ENCODE data around the gene CDSN.

DNA sequence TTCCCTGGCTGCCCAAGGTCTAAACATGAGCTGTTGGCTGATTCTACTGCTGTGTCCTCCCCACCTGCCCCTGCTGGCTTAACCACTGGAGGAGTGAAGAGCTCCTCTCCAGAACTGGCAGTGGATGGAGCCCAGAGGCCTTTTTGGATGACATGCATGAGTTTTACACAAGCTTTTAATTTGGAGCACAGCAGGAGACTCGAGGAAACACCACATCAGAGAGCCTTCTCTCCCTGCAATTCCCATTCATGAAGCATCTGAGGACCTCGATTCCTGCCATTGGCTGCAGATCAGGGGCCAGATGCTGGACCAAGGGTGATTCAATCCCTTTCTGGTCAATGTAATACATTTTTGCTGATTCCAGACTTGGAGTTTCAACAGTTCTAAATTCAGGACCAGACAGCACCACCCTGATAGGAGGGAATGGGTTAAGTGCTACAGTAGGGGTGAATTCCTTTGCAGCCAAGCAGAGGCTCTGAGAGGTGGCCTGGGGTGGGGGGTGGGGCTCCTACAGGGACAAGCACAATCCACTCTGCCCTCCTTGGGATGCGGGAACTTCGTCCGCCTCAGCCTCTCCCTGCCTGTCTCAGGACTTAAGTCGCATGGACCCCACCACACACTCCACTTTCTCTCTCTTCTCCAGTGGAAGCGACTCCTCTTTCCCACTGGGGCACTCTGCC, 6.2 kb downstream of the CDSN start:
- TF ChIP-seq TEAD4 (IDR thresholded peaks at IDR 0.05) (no peak), FOXM1 (IDR thresholded peaks at IDR 0.05; ENCODE audit: borderline replicate concordance, low read depth) (no peak), CREB1 (IDR thresholded peaks at IDR 0.05; ENCODE audit: low read depth) (no peak), TCF12 (IDR thresholded peaks at IDR 0.05; ENCODE audit: low read depth) (no peak), TAF1 (IDR thresholded peaks at IDR 0.05; ENCODE audit: low read depth) (no peak), EP300 (IDR thresholded peaks at IDR 0.05; ENCODE audit: borderline replicate concordance) (no peak), EGR1 (IDR thresholded peaks at IDR 0.05) (no peak), NFIC (IDR thresholded peaks at IDR 0.05) (no peak), YY1 (IDR thresholded peaks at IDR 0.05; ENCODE audit: low read depth) (no peak), RAD21 (IDR thresholded peaks at IDR 0.05; ENCODE audit: low read depth) (no peak)
- TF ChIP-seq, protein P1, sequence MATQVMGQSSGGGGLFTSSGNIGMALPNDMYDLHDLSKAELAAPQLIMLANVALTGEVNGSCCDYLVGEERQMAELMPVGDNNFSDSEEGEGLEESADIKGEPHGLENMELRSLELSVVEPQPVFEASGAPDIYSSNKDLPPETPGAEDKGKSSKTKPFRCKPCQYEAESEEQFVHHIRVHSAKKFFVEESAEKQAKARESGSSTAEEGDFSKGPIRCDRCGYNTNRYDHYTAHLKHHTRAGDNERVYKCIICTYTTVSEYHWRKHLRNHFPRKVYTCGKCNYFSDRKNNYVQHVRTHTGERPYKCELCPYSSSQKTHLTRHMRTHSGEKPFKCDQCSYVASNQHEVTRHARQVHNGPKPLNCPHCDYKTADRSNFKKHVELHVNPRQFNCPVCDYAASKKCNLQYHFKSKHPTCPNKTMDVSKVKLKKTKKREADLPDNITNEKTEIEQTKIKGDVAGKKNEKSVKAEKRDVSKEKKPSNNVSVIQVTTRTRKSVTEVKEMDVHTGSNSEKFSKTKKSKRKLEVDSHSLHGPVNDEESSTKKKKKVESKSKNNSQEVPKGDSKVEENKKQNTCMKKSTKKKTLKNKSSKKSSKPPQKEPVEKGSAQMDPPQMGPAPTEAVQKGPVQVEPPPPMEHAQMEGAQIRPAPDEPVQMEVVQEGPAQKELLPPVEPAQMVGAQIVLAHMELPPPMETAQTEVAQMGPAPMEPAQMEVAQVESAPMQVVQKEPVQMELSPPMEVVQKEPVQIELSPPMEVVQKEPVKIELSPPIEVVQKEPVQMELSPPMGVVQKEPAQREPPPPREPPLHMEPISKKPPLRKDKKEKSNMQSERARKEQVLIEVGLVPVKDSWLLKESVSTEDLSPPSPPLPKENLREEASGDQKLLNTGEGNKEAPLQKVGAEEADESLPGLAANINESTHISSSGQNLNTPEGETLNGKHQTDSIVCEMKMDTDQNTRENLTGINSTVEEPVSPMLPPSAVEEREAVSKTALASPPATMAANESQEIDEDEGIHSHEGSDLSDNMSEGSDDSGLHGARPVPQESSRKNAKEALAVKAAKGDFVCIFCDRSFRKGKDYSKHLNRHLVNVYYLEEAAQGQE (IDR thresholded peaks at IDR 0.05; ENCODE audit: low read depth): no peak; the same call in 1 of the 2 replicates
- TF ChIP-seq, protein P2, sequence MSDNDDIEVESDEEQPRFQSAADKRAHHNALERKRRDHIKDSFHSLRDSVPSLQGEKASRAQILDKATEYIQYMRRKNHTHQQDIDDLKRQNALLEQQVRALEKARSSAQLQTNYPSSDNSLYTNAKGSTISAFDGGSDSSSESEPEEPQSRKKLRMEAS (IDR thresholded peaks at IDR 0.05): no peak
